Liver (tissue), 9 donors: Measurements from ENCODE around the gene DRC1. TPM values are rescaled to one million over a fixed set of nuclear protein-coding genes. Genes with fewer than 3 reads are reported as not detected.

Source experiments
- DNase-seq: peaks from one replicate; pipeline ENCODE4 v3.0.0-alpha.2; 2017; ENCODE audit warnings: low spot score
- H3K27ac ChIP-seq, 2 donors: one replicate each; pipeline ENCODE4 v1.7.0; 2013; ENCODE audit warnings: inconsistent platforms in 2 of 2, low read length in 2 of 2, control low read depth in 1 of 2, low read depth in 1 of 2, mild to moderate bottlenecking in 1 of 2
- H3K27me3 ChIP-seq, 4 donors: one replicate each; pipeline versions ENCODE4 v1.6.1 to v1.7.0; 2013; ENCODE audit warnings: low read length in 3 of 4, inconsistent platforms in 1 of 4, mild to moderate bottlenecking in 1 of 4, moderate library complexity in 1 of 4; ENCODE audit not compliant: control insufficient read depth in 4 of 4, insufficient read depth in 4 of 4
- H3K36me3 ChIP-seq, 4 donors: one replicate each; pipeline versions ENCODE4 v1.6.1 to v1.7.0; 2013; ENCODE audit warnings: low read length in 3 of 4, mild to moderate bottlenecking in 3 of 4, low read depth in 1 of 4, moderate library complexity in 1 of 4; ENCODE audit not compliant: control insufficient read depth in 4 of 4, insufficient read depth in 3 of 4
- H3K4me1 ChIP-seq, 4 donors: one replicate each; pipeline versions ENCODE4 v1.6.1 to v1.7.0; 2013; ENCODE audit warnings: low read length in 3 of 4, mild to moderate bottlenecking in 3 of 4, moderate library complexity in 1 of 4; ENCODE audit not compliant: control insufficient read depth in 4 of 4, insufficient read depth in 4 of 4
- H3K4me3 ChIP-seq, 3 donors: one replicate each; pipeline versions ENCODE4 v1.6.1 to v1.7.0; 2013; ENCODE audit warnings: low read length in 3 of 3, control low read depth in 1 of 3, low read depth in 1 of 3, mild to moderate bottlenecking in 1 of 3
- H3K9ac ChIP-seq, 2 donors: one replicate each; pipeline ENCODE4 v1.7.0; 2013; ENCODE audit warnings: low read length in 2 of 2, mild to moderate bottlenecking in 2 of 2, moderate library complexity in 2 of 2, control low read depth in 1 of 2, low read depth in 1 of 2
- H3K9me3 ChIP-seq, 4 donors: one replicate each; pipeline versions ENCODE4 v1.6.1 to v1.7.0; 2013; ENCODE audit warnings: low read length in 3 of 4; ENCODE audit not compliant: control insufficient read depth in 4 of 4
- EGR1 ChIP-seq, 2 donors: IDR thresholded peaks; 2 replicates each; pipeline ENCODE4 v1.6.1; 2016 to 2018; ENCODE audit warnings: antibody characterized with exemption in 2 of 2, low read depth in 2 of 2
- FOXA1 ChIP-seq: IDR thresholded peaks from 2 replicates; pipeline ENCODE4 v1.6.1; 2016; ENCODE audit warnings: antibody characterized with exemption
- FOXA2 ChIP-seq: IDR thresholded peaks from 2 replicates; pipeline ENCODE4 v1.6.1; 2016; ENCODE audit warnings: antibody characterized with exemption
- GABPA ChIP-seq, 2 donors: IDR thresholded peaks in 1 of 2; conservative IDR thresholded peaks in 1 of 2; 2 replicates each; pipeline ENCODE4 v1.6.1; 2016; ENCODE audit warnings: antibody characterized with exemption in 2 of 2, mild to moderate bottlenecking in 1 of 2, moderate library complexity in 1 of 2
- HNF4A ChIP-seq, 2 donors: conservative IDR thresholded peaks; 2 replicates each; pipeline ENCODE4 v1.6.1; 2016; ENCODE audit warnings: antibody characterized with exemption in 2 of 2, mild to moderate bottlenecking in 2 of 2
- JUND ChIP-seq, 2 donors: IDR thresholded peaks; 2 replicates each; pipeline ENCODE4 v1.6.1; 2016; ENCODE audit warnings: antibody characterized with exemption in 2 of 2
- MAX ChIP-seq: IDR thresholded peaks from 2 replicates; pipeline ENCODE4 v1.6.1; 2016; ENCODE audit warnings: antibody characterized with exemption
- NR2F2 ChIP-seq: IDR thresholded peaks from 2 replicates; pipeline ENCODE4 v1.6.1; 2016; ENCODE audit warnings: antibody characterized with exemption
- RAD21 ChIP-seq, 2 donors: IDR thresholded peaks; 2 replicates each; pipeline ENCODE4 v1.6.1; 2016; ENCODE audit warnings: antibody characterized with exemption in 2 of 2, mild to moderate bottlenecking in 2 of 2
- REST ChIP-seq: IDR thresholded peaks from 2 replicates; pipeline ENCODE4 v1.6.1; 2016; ENCODE audit warnings: antibody characterized with exemption, mild to moderate bottlenecking
- RXRA ChIP-seq, 2 donors: IDR thresholded peaks; 2 replicates each; pipeline ENCODE4 v1.6.1; 2017 to 2018; ENCODE audit warnings: antibody characterized with exemption in 2 of 2, mild to moderate bottlenecking in 1 of 2
- SP1 ChIP-seq: IDR thresholded peaks from 2 replicates; pipeline ENCODE4 v1.6.1; 2018; ENCODE audit warnings: antibody characterized with exemption, mild to moderate bottlenecking
- YY1 ChIP-seq: IDR thresholded peaks from 2 replicates; pipeline ENCODE4 v1.6.1; 2016; ENCODE audit warnings: antibody characterized with exemption, mild to moderate bottlenecking
- ZBTB33 ChIP-seq: IDR thresholded peaks from 2 replicates; pipeline ENCODE4 v1.6.1; 2016; ENCODE audit warnings: antibody characterized with exemption
- WGBS: extraction: QIAGEN DNeasy Blood & Tissue Kit; methylation state at CpG from one replicate; pipeline ENCODE4 v1.1.7; 2013; 5-methylcytosine and 5-hydroxymethylcytosine counted together
- polyA plus RNA-seq, 2 donors: library from polyadenylated mRNA; stranded (reverse) in 1 of 2; unstranded in 1 of 2; fragments of 200-250 nt in 1 of 2; fragments of >200 nt in 1 of 2; fragmentation: Nextera tagmentation in 1 of 2; extraction: Ambion mirVana in 1 of 2; gene quantifications; one replicate each; pipeline versions ENCODE4 v1.2.1 to v1.2.3, GENCODE V29; 2013 to 2015
- total RNA-seq, 2 donors: library from RNA; depleted of rRNA; stranded (reverse); fragments of >200 nt; gene quantifications; one replicate each; pipeline ENCODE4 v1.2.3, GENCODE V29; 2014
- donor health status: healthy.
- donor health status: healthy.
- donor health status: healthy.
- donor health status: healthy.
- donor health status: healthy.

The DRC1 gene
- total and polyA plus RNA-seq, 4 donors: 0.28 TPM; not detected in 3

- DNase-seq: no peak
- no peak overlapping the region for H3K9ac ChIP-seq
- H3K4me1 ChIP-seq: peaks cover 10 to 27% (median 16%) of the 10 kb centered on the region in 4 donors
- TF ChIP-seq FOXA2 (no peak), RAD21 (IDR thresholded peaks at IDR 0.05) (no peak), GABPA (IDR thresholded peaks at IDR 0.05 in 1 of 2, conservative IDR thresholded peaks at IDR 0.05 in 1 of 2) (no peak), FOXA1 (no peak), HNF4A (conservative IDR thresholded peaks at IDR 0.05) (no peak), JUND (IDR thresholded peaks at IDR 0.05) (no peak), NR2F2 (no peak), EGR1 (IDR thresholded peaks at IDR 0.05; ENCODE audit: low read depth in 2 of 2) (no peak)
- no peaks in the 10 kb centered on the region for H3K9me3 ChIP-seq
- no peaks in the 10 kb centered on the region for H3K36me3 ChIP-seq
- no peak overlapping the region for H3K4me3 ChIP-seq
- H3K27me3 ChIP-seq: no peaks in the 10 kb centered on the region
- WGBS: 88% methylated on average over 18 of the region's 18 CpGs
- H3K27ac ChIP-seq: no peak overlapping the region
Measured at GRCh38 chr2:26480566-26481423, 79.1 kb downstream of the DRC1 start.

- TF ChIP-seq REST: no peak
- TF ChIP-seq MAX: no peak
- TF ChIP-seq ZBTB33: no peak
- TF ChIP-seq FOXA1: no peak
- no peak for TF ChIP-seq YY1
- TF ChIP-seq RAD21 (IDR thresholded peaks at IDR 0.05): no peak
- no peak for TF ChIP-seq FOXA2
- TF ChIP-seq SP1: no peak
- no peak for TF ChIP-seq RXRA (IDR thresholded peaks at IDR 0.05)
- H3K4me3 ChIP-seq: no peak overlapping the region
- WGBS: 90% methylated on average over 3 of the region's 3 CpGs
- no peak for DNase-seq
- no peak overlapping the region for H3K27ac ChIP-seq
- no peaks in the 10 kb centered on the region for H3K9me3 ChIP-seq
- no peak overlapping the region for H3K9ac ChIP-seq
- H3K36me3 ChIP-seq: no peaks in the 10 kb centered on the region
- peaks cover 10 to 27% (median 16%) of the 10 kb centered on the region in 4 donors for H3K4me1 ChIP-seq
- H3K27me3 ChIP-seq: no peaks in the 10 kb centered on the region
Measured at GRCh38 chr2:26481706-26482105, 80.0 kb downstream of the DRC1 start.
